HG03045 (cell line): ENCODE results near the gene ZNF169.
"Not testable (repeated sequence)": the region's sequence is repeated elsewhere in the genome, so short reads cannot be mapped to it uniquely, and the experiment has no call there.

Source experiments
- ATAC-seq: cut with Tn5 transposase; IDR thresholded peaks from one replicate; pipeline ENCODE4 v1.9.1; 2021; ENCODE audit warnings: mild to moderate bottlenecking, moderate library complexity; ENCODE audit not compliant: unreplicated experiment

The ZNF169 gene

GRCh38 chr9:94341703-94342102 lies 82.6 kb downstream of the ZNF169 start:
- ATAC-seq, result not testable (repeated sequence)

GRCh38 chr9:94347451-94347850 lies 88.4 kb downstream of the ZNF169 start:
- ATAC-seq, result not testable (repeated sequence)

GRCh38 chr9:94348754-94349153 lies 89.7 kb downstream of the ZNF169 start:
- ATAC-seq, result not testable (repeated sequence)
